H1 (cell line): Measurements from ENCODE around the gene NPFF. TPM values are rescaled to one million over a fixed set of nuclear protein-coding genes. Genes with fewer than 3 reads are reported as not detected.

Experiments
- CTCF ChIA-PET: fragments of 300-600 bp; sonication (Branson Sonifier 250); formaldehyde crosslinking; loops from one replicate; lab custom pipeline; 2021; ENCODE audit not compliant: partially characterized antibody; lab: Charles Lee
- POLR2A ChIA-PET: fragments of 300-600 bp; sonication (Branson Sonifier 250); formaldehyde crosslinking; loops from one replicate; lab custom pipeline; 2021; ENCODE audit warnings: inconsistent platforms; ENCODE audit not compliant: partially characterized antibody; lab: Charles Lee
- DNase-seq, 2 experiments: peaks; one replicate each; pipeline versions ENCODE4 v3.0.0 to v3.0.0-alpha.2; 2010 to 2022; ENCODE audit warnings: low spot score in 2 of 2, low read depth in 1 of 2, mixed read lengths in 1 of 2
- FAIRE-seq: peaks from 2 replicates; lab custom pipeline; 2011; peaks lifted over from hg19 to GRCh38; lab: Jason Lieb, UNC
- H2AFZ ChIP-seq: 2 replicates; pipeline ENCODE4 v1.8.1; 2012; ENCODE audit warnings: low read length, inconsistent platforms
- H2AK5ac ChIP-seq: 2 replicates; pipeline ENCODE4 v1.6.1; 2013; ENCODE audit warnings: low read depth, low read length
- H2BK120ac ChIP-seq: replicated peaks from 2 replicates; pipeline ENCODE3; 2013; ENCODE audit warnings: low read depth, low read length, inconsistent platforms
- H2BK12ac ChIP-seq: 2 replicates; pipeline ENCODE4 v1.6.1; 2013; ENCODE audit warnings: low read depth, low read length
- H2BK15ac ChIP-seq: 2 replicates; pipeline ENCODE4 v1.6.1; 2013; ENCODE audit warnings: low read length
- H2BK20ac ChIP-seq: 2 replicates; pipeline ENCODE4 v1.6.1; 2013; ENCODE audit warnings: low read length
- H2BK5ac ChIP-seq: 2 replicates; pipeline ENCODE4 v1.6.1; 2013; ENCODE audit warnings: low read depth, low read length
- H3K14ac ChIP-seq: 2 replicates; pipeline ENCODE4 v1.6.1; 2013; ENCODE audit warnings: inconsistent platforms; ENCODE audit not compliant: insufficient read length
- H3K18ac ChIP-seq: 2 replicates; pipeline ENCODE4 v1.6.1; 2013; ENCODE audit warnings: low read length; ENCODE audit errors: extremely low read depth
- H3K23ac ChIP-seq: 2 replicates; pipeline ENCODE4 v1.6.1; 2013; ENCODE audit warnings: inconsistent platforms; ENCODE audit not compliant: insufficient read length
- H3K23me2 ChIP-seq: 2 replicates; pipeline ENCODE4 v1.6.1; 2013; ENCODE audit warnings: low read depth, low read length
- H3K27ac ChIP-seq: 2 replicates; pipeline ENCODE4 v1.6.1; 2011; ENCODE audit warnings: low read depth, low read length, inconsistent platforms
- H3K27me3 ChIP-seq, 4 experiments: replicated peaks in 1 of 4; 1 replicate in 1 of 4; 2 replicates in 3 of 4; pipeline versions ENCODE4 v1.6.1 to v1.8.1; 2011 to 2013; ENCODE audit warnings: low read length in 3 of 4, mild to moderate bottlenecking in 3 of 4, inconsistent platforms in 2 of 4, mixed read lengths in 2 of 4, moderate library complexity in 1 of 4; ENCODE audit not compliant: control insufficient read depth in 3 of 4, insufficient read depth in 3 of 4; ENCODE audit errors: extremely low read depth in 1 of 4
- H3K36me3 ChIP-seq, 4 experiments: 2 replicates each; pipeline versions ENCODE4 v1.6.1 to v1.8.1; 2011 to 2013; ENCODE audit warnings: mild to moderate bottlenecking in 4 of 4, low read length in 3 of 4, moderate library complexity in 2 of 4, control low read depth in 1 of 4, inconsistent platforms in 1 of 4; ENCODE audit not compliant: insufficient read depth in 4 of 4, control insufficient read depth in 2 of 4
- H3K4ac ChIP-seq: replicated peaks from 2 replicates; pipeline ENCODE3; 2013; ENCODE audit warnings: low read length, low read depth, mixed read lengths, inconsistent platforms; ENCODE audit not compliant: insufficient read length
- H3K4me1 ChIP-seq, 4 experiments: replicated peaks in 1 of 4; 1 replicate in 1 of 4; 2 replicates in 3 of 4; pipeline versions ENCODE4 v1.6.1 to v1.8.1; 2011 to 2013; ENCODE audit warnings: low read length in 3 of 4, inconsistent platforms in 2 of 4, mixed read lengths in 1 of 4; ENCODE audit not compliant: insufficient read depth in 4 of 4, control insufficient read depth in 3 of 4
- H3K4me2 ChIP-seq, 2 experiments: 2 replicates each; pipeline versions ENCODE4 v1.6.1 to v1.8.1; 2011 to 2013; ENCODE audit warnings: low read depth in 2 of 2, low read length in 2 of 2, control low read depth in 1 of 2, inconsistent platforms in 1 of 2, mild to moderate bottlenecking in 1 of 2; ENCODE audit not compliant: insufficient read depth in 1 of 2
- H3K4me3 ChIP-seq, 4 experiments: fragments of 200-600, 300-600 bp in 1 of 4; sonication (generic), shearing (Covaris generic), sonication (Bioruptor Twin) in 1 of 4; 2 replicates each; pipeline versions ENCODE4 v1.5.1 to v1.8.1; 2011 to 2016; ENCODE audit warnings: low read length in 4 of 4, low read depth in 3 of 4, control low read depth in 2 of 4, inconsistent platforms in 2 of 4, mild to moderate bottlenecking in 2 of 4, mixed read lengths in 1 of 4, moderate library complexity in 1 of 4; ENCODE audit not compliant: insufficient read depth in 2 of 4; ENCODE audit errors: extremely low read depth in 1 of 4
- H3K56ac ChIP-seq: replicated peaks from 2 replicates; pipeline ENCODE3; 2013; ENCODE audit warnings: low read depth, mild to moderate bottlenecking, mixed read lengths, low read length, inconsistent platforms; ENCODE audit not compliant: insufficient read length
- H3K79me1 ChIP-seq: 2 replicates; pipeline ENCODE4 v1.6.1; 2013; ENCODE audit warnings: low read depth, low read length, control low read depth
- H3K79me2 ChIP-seq, 2 experiments: 2 replicates each; pipeline versions ENCODE4 v1.6.1 to v1.8.1; 2012 to 2013; ENCODE audit warnings: low read length in 2 of 2, mild to moderate bottlenecking in 2 of 2, inconsistent platforms in 1 of 2; ENCODE audit not compliant: insufficient read depth in 2 of 2, control insufficient read depth in 1 of 2
- H3K9ac ChIP-seq, 4 experiments: replicated peaks in 1 of 4; 1 replicate in 1 of 4; 2 replicates in 3 of 4; pipeline versions ENCODE4 v1.6.1 to v1.8.1; 2011 to 2013; ENCODE audit warnings: low read depth in 3 of 4, low read length in 3 of 4, control low read depth in 2 of 4, mild to moderate bottlenecking in 2 of 4, moderate library complexity in 2 of 4, inconsistent platforms in 1 of 4; ENCODE audit errors: extremely low read depth in 1 of 4
- H3K9me3 ChIP-seq, 2 experiments: 2 replicates each; pipeline versions ENCODE4 v1.6.1 to v1.8.1; 2012 to 2013; ENCODE audit warnings: mild to moderate bottlenecking in 2 of 2, moderate library complexity in 2 of 2, control low read depth in 1 of 2, inconsistent platforms in 1 of 2, low read depth in 1 of 2, low read length in 1 of 2, mixed read lengths in 1 of 2; ENCODE audit not compliant: insufficient read depth in 2 of 2
- H4K20me1 ChIP-seq, 2 experiments: replicated peaks in 1 of 2; 2 replicates each; pipeline versions ENCODE3 to v1.8.1; 2011 to 2013; ENCODE audit warnings: inconsistent platforms in 2 of 2, low read length in 2 of 2, mild to moderate bottlenecking in 1 of 2; ENCODE audit not compliant: insufficient read depth in 2 of 2, control insufficient read depth in 1 of 2
- H4K5ac ChIP-seq: 2 replicates; pipeline ENCODE4 v1.6.1; 2013; ENCODE audit warnings: low read length, low read depth, mixed read lengths, inconsistent platforms; ENCODE audit not compliant: insufficient read length
- H4K8ac ChIP-seq: 2 replicates; pipeline ENCODE4 v1.8.0; 2013; ENCODE audit warnings: mild to moderate bottlenecking, moderate library complexity, low read length, inconsistent platforms; ENCODE audit not compliant: insufficient read depth; ENCODE audit errors: extremely low read depth
- H4K91ac ChIP-seq: replicated peaks from 2 replicates; pipeline ENCODE3; 2013; ENCODE audit warnings: low read length, mixed read lengths, inconsistent platforms; ENCODE audit not compliant: insufficient read length
- SIN3A ChIP-seq, 2 experiments: IDR thresholded peaks in 1 of 2; conservative IDR thresholded peaks in 1 of 2; 2 replicates each; pipeline ENCODE4 v1.6.1; 2011 to 2012; ENCODE audit warnings: low read length in 2 of 2, improper control_type of control experiment in 1 of 2, low read depth in 1 of 2, mild to moderate bottlenecking in 1 of 2
- SIX5 ChIP-seq: IDR thresholded peaks from 2 replicates; pipeline ENCODE4 v1.6.1; 2011; ENCODE audit warnings: mild to moderate bottlenecking, low read depth, low read length
- WGBS, 2 experiments: shearing (Covaris generic) in 1 of 2; methylation state at CpG; one replicate each; pipeline versions ENCODE4 v1.1.6 to v1.1.7; 2013 to 2015; ENCODE audit warnings: low lambda C conversion rate in 2 of 2, mixed read lengths in 2 of 2, inconsistent platforms in 1 of 2, low coverage in 1 of 2, missing lambda C conversion rate in 1 of 2; ENCODE audit not compliant: insufficient replicate concordance in 2 of 2, insufficient coverage in 1 of 2, insufficient read length in 1 of 2; ENCODE audit errors: extremely low coverage in 1 of 2, missing lambda C conversion rate in 1 of 2; 5-methylcytosine and 5-hydroxymethylcytosine counted together
- polyA plus RNA-seq, 7 experiments: library from polyadenylated mRNA; depleted of rRNA in 3 of 7; stranded (reverse) in 5 of 7; unstranded in 2 of 7; fragments of >200 nt in 5 of 7; fragments of 200-250 nt in 2 of 7; gene quantifications; 1 replicate in 5 of 7; 2 replicates in 1 of 7; 4 replicates in 1 of 7; pipeline versions ENCODE4 v1.2.1 to v1.2.3, GENCODE V29; 2011 to 2013; ENCODE audit warnings: missing spikeins in 2 of 7, mixed read lengths in 2 of 7
- total RNA-seq: library from RNA; stranded (reverse); fragmentation: NEBNext Ultra II Directional; extraction: Animal tissue kit (Norgen Biotek cat#: 25700); gene quantifications from 2 replicates; pipeline ENCODE4 v1.2.1, GENCODE V29; 2021
- TF ChIP-seq, protein P1 (sequence below): IDR thresholded peaks from 2 replicates; pipeline ENCODE4 v1.6.1; 2012; ENCODE audit warnings: low read length, inconsistent platforms

Gene NPFF
- total and polyA plus RNA-seq, 2 of the 8 experiments (the other 6 are each of a cell fraction or from before 2014, with no cell fraction given): not detected

DNA sequence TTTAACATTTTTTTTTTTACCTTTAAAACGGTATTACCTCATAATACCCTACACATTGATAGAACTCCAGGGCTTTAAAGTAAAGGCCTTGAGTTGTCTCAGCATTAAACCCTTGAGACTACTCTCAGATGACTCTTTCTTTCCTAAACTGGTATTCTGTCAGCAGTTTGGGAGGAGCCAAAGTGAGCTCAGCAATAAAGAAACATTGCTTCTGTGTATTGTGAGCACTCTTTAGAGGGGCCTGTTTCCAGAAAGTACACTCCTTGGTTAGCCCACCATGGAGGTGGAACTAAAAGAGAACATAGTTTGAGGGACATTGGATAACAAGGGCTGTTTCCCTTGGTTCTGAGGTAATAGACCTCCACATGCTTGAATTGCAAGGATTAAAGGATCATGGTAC, 28.4 kb downstream of the NPFF start:
- DNase-seq (no peak), FAIRE-seq (no peak)
- Histone ChIP-seq H4K20me1 (peaks cover 24% of the 10 kb centered on the region in 2 experiments), H3K79me2 (peaks cover 0 to 16% of the 10 kb centered on the region in 2 experiments; a peak in 1 of 4 replicates), H2AK5ac (no peak overlapping the region), H4K8ac (no peak overlapping the region), H2AFZ (no peak overlapping the region), H3K36me3 (peaks cover 34 to 96% (median 71%) of the 10 kb centered on the region in 4 experiments), H3K9me3 (no peaks in the 10 kb centered on the region), H3K23me2 (no peaks in the 10 kb centered on the region), H2BK120ac (no peak overlapping the region), H4K91ac (no peak overlapping the region), H3K4ac (no peak overlapping the region), H2BK20ac (no peak overlapping the region), H3K4me3 (no peak overlapping the region), H3K79me1 (no peaks in the 10 kb centered on the region; the same call in 1 of the 2 replicates), H2BK5ac (no peak overlapping the region), H3K18ac (no peak overlapping the region), H2BK15ac (no peak overlapping the region), H3K23ac (no peak overlapping the region), H3K27me3 (no peaks in the 10 kb centered on the region), H3K9ac (no peak overlapping the region; a peak in 1 of 7 replicates), H3K4me1 (peaks cover 0 to 7% (median 3%) of the 10 kb centered on the region in 4 experiments; a peak in 5 of 7 replicates), H3K4me2 (no peak overlapping the region), H3K56ac (no peak overlapping the region), H4K5ac (no peak overlapping the region), H3K27ac (no peak overlapping the region), H2BK12ac (no peak overlapping the region), H3K14ac (no peak overlapping the region)
- TF ChIP-seq, protein P1, sequence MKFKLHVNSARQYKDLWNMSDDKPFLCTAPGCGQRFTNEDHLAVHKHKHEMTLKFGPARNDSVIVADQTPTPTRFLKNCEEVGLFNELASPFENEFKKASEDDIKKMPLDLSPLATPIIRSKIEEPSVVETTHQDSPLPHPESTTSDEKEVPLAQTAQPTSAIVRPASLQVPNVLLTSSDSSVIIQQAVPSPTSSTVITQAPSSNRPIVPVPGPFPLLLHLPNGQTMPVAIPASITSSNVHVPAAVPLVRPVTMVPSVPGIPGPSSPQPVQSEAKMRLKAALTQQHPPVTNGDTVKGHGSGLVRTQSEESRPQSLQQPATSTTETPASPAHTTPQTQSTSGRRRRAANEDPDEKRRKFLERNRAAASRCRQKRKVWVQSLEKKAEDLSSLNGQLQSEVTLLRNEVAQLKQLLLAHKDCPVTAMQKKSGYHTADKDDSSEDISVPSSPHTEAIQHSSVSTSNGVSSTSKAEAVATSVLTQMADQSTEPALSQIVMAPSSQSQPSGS: no peak
- TF ChIP-seq SIN3A (conservative IDR thresholded peaks at IDR 0.05 in 1 of 2, IDR thresholded peaks at IDR 0.05 in 1 of 2; ENCODE audit: low read depth in 1 of 2, low read length in 2 of 2): no peak
- no peak for TF ChIP-seq SIX5
- POLR2A ChIA-PET: interaction anchor here (1.5 to 67.0 kb wide), 5 partner anchors 11 to 144 kb away, joined by 3 to 3397 read pairs (median 9); partner anchors contain the start of genes MAP3K12, NPFF, PCBP2 and PRR13
- WGBS, 2 experiments: 84 to 100% methylated on average over 1 of the region's 1 CpG
- CTCF ChIA-PET: interaction anchor here (0.8 to 9.0 kb wide), 14 partner anchors 11 to 155 kb away, joined by 3 to 105 read pairs (median 5); partner anchors contain the start of genes MAP3K12 and NPFF
